Measurements from ENCODE around the gene TIMM13.

The TIMM13 gene

DNA sequence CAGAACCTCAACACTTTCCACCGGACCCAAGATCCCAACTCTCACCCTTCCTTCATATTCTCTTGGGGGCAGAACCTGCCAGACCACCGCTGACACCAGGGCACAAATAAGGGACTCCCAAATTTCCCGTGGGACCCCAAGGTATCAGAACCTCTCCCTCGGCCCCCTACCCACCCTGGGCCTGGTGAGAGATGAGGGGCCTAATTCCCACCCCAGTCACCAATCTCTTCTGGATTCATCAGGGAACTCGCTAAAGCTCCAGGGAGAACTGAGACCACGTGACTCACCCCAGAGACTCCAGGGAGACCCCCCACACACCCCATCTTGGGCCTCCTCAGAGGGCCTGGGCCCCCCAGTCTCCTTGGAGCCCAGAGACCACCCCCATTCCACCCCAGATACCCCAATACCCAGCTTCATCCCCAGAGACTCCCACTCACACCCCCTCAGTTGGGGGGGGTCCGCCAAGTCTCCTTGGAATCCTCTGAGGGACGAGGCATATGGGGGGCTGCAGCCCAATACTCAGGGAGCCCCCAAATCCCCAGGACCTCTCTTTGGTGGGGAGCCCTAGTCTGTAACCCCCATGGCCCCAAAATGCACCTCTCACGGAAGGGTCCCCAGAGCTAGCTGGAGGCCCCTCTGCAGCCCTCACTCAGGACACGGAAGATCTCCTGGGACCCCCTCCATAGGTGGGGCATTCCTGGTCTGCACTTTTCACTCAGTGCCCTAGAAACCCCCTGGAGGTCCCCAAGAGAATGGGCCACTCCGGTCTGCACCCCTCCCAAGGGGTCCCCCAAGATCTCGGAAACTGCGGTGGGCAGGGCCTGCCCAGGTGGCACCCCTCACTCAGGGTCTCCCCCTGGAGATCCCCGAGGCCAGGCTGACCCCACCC is 27.8 kb upstream of the TIMM13 start:
- DNase-seq (ENCODE audit: low spot score), result no peak

DNA sequence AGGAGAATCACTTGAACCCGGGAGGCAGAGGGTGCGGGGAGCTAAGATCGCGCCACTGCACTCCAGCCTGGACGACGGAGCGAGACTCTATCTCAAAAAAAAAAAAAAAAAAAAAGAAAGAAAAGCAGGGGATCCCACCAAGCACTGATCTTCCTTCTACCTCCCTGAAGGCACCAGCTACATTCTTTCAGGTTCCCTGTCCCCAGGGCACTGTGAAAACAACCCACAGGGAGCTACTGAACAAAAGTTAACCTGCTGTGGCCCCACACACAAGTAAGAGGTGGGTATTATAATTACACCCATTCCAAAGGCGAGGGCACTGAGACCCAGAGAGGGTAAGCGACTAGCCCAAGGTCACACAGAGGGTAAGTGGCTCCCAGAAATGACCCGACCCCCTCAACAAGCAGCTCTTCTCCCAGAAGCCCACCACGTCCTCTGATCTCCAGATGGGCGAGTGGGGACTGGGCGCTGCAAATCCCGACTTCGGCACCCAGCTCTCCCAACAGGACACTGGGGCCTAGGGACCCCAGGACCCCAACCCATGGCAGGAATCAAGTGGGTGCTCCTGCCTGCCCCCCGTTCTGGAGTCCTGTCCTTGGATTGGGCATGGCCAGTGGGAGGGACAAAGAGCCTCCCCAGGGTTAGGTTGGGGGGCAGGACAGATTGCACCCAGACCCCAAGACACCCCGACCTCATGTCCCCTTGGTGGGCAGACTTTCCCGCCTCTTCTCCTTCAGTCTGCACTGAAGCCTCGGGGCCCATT is 27.0 kb upstream of the TIMM13 start:
- no peak for DNase-seq (ENCODE audit: low spot score)

DNA sequence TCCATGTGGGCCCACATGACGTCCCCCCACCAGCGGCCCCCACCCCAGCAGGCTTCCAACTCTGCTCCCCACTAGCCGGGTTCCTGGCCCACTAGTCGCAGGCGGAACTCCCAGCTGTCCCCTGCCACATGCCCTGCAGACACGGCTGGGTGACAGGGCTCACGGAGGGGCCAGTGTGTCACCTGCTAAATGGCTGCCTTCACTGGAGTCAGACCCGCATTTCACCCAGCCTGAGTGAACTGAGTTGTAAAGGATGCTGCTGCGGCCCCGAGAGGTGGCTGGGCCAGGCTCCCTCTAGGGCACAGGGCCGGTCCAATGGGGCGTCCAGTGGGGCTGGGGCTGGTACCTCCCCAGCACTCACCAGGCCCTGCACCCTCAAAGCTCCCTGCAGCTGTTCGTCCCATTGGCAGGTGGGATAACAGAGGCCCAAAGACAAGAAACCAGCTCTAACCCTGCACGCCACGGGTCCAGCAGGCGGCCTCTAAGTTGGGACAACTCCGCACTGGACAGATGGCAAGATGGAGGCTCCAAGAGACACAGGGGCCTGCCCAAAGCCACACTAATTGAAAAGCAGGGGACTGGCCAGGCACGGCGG is 26.1 kb upstream of the TIMM13 start:
- DNase-seq (ENCODE audit: low spot score), result no peak

DNA sequence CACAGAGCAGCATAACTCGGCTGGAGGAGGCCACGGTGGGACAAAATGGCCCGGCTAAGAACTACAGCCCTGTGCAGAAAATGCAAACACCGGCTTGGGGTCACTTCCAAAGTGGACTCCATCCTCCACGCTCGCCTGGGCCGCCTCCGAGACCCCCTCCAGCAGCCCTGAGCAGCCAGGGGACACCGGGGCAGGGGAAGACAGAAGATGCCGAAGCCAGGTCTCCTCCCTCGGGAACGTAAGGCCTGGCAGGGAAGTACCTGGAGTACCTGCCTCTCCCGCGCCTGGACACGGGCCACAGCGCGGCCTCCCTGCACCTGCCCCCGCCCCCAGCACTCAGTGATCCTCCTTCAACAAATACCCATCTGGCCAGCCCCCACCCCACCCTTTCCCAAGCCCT is 24.4 kb upstream of the TIMM13 start:
- no peak for DNase-seq (ENCODE audit: low spot score)

DNA sequence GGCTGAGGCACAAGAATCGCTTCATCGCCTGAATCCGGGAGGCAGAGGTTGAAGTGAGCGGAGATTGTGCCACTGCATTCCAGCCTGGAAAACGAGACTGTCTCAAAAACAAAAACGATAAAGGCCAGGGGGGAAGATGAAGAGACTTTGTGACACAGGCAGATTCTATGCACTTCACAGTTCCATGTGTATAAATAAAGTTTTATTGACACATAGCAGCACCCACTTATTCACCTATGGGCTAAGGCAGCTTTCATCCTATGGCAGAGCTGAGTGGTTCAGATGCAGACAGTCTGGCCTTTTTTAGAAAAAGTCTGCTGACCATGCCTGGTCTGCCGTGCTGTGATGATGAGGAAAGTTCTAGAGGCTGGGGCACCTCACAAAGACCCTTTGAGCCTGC is 23.8 kb upstream of the TIMM13 start:
- no peak for DNase-seq (ENCODE audit: low spot score)

DNA sequence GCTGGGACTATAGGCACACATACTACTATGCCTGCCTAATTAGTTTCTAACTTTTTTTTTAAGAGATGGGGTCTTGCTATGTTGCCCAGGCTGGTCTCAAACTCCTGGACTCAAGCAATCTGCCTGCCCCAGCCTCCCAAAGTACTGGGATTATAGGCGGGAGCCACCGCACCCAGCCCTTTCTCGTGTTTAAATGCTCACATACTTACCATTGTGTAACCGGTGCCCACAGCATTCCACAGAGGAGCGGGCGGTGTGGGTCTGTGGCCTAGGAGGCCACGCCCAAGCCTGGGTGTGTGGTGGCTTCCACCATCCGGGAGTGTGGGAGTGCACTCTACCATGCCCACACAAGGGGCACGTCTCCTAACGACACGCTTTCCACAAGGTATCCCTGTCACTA is 21.6 kb upstream of the TIMM13 start:
- no peak for DNase-seq (ENCODE audit: low spot score)

DNA sequence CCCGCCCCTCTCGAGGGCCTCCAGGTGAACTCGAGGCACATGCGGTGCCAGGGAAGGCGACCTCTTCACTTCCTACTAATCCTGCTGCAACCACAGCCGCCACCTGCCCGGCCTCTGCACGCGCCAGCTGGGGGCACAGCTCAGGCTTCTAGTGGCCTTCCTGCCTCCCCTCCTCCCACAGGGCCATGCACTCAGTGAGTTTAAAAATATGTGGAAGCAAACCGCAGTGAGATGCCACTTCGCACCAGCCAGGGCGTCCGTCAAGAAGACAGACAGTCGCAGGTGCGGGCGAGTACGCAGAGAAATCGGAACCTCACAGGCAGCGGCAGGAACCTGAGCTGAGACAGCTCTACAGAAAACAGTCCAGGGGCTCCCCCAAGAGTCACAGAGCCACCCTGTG is 19.0 kb upstream of the TIMM13 start:
- DNase-seq (ENCODE audit: low spot score), result no peak

DNA sequence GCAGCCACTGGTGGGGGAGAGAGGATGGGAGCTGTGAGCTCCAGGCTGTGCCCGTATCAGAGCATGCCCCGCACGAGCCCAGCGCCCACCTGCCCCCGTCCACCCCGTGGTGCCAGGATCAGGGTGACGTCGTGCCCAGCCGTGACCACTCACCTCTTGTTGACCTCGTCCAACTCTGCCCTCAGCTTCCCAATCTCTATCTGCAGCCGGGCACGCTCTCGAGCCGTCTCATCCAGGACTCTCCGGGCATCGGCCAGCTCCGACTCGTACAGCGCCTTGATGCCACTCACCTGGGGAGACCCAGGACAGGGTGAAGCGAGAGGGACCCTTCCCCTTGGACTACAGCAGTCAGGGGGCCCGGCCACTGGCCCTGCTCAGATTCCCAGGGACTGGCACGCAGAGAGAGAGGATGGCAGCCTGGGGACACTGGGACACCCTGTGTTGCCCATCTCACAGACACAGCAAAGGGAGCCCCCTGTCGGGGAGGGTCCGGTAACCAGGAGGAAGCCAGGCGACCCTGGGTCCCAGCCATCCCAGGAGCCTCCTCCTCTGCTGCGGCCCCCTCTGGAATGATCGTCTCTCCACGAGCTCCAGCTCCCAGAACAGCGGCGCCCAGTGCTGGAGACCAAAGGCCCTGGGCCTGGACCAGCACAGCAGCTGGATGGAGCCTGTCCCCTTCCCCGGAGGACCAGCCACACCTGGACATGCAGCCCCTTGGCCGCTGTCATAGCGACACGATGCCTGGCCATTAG is 17.0 kb upstream of the TIMM13 start:
- no peak for DNase-seq (ENCODE audit: low spot score)

DNA sequence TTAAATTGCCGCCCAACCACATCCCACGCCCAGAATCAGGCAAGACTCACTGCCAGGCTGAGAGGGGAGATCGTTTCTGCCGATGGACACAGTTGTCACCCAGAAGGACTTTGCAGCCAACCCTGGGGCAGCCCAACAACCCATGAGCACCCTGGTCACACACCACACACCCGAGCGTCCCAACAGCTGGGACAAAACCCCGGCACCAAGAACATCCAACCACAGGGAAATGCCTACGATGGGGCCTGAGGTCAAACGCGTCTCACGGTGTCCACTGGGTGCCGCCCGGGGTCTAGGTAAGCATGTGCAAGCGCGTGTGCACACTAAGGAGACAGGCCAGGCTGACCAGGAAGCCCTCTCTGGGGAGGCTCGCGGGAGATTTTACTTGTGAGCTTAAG is 16.4 kb upstream of the TIMM13 start:
- DNase-seq (ENCODE audit: low spot score), result no peak

DNA sequence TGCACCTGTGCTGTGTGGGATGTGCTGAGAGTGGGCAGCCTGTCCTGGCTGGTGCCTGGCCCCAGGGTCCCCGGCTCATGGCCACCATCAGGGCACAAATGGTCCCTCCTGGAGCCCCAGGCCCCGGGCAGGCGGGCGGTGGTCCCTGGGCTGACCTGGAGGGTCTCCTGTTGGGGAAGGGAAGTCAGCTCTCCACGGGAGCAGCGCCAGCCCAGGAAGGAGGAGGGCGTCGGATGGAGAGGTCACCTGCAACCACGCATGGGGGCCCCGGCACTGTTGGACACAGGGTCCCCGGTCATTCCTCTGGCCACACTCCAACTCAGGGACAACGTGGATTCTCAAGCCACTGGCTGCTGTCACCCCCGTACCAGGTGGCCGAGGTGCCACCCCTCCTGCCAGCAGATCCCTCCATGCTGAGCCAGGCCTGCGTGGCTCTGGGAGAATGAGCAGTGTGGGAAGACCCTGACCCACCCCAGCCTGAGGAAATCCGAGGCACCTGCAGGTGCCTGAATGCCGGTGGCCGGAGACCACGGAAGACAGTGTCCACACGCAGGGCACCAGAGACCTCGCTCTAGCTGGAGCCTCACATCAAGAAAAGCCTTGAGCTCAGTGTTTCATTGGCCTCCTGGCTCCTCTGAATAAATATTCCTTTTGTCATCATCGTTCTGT is 15.9 kb upstream of the TIMM13 start:
- no peak for DNase-seq (ENCODE audit: low spot score)

DNA sequence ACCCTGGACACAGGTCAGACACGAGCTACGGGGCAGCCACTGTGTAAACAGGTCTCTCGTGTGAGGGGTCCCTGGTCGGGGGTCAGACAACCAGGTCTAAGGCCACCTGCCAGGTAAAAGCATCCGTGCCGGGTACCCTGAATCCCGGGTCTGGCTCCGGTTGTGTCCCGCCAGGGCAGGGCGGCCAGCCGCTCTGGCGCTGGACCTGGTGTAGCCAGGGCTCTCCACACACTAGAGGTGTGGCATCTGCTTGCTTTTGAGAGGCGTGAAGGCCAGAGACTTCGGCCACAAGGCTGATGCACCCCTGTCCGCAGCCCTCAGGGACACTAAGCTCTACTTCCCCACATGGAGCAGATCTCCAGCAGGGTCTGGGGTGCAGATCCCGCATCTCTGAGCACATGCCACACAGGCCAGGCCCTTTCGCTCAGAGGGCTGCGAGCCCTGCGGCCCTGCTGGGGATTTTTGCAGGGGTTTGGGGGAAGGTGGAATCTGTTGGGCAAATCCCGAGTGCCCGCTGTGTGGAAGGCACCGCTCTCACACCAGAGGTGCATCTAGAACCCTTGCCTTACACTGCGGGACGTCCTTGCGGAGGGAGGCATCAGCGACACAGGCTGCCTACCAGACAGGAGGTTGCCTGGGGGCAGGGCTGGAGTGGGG is 13.8 kb upstream of the TIMM13 start:
- DNase-seq (ENCODE audit: low spot score), result no peak

DNA sequence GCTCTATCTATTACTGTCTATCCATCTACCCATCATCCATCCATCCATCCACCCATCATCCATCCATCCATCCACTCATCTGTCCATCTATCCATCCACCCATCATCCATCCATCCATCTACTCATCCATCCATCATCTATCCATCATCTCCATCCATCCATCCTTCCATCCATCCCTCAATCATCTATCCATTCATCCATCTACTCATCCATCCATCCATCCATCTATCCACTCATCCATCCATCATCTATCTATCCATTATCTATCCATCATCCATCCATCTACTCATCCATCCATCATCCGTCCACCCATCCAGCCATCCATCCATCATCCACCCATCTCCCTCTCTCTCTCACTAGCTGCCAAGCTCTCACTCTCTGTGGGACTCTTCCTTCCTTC is 13.1 kb upstream of the TIMM13 start:
- no peak for DNase-seq (ENCODE audit: low spot score)

DNA sequence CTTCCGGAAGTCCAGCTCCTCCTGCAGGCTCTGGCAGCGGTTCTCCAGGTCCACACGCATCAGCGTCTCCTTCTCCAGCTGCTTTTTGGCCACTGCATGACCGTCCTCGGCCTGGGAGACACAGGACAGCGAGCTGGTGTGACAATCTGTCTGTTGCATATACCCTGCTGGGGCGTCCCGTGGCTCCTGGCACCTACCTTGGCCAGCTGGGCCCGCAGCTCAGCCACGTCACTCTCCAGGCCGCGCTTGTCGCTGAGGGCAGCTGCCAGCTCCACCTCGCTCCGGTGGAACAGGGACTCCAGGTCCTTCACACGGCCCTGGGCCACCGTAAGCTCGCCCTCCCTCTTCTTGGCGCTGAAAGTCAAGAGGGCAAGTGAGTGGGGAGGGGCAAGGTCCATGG is 10.8 kb upstream of the TIMM13 start:
- no peak for DNase-seq (ENCODE audit: low spot score)

DNA sequence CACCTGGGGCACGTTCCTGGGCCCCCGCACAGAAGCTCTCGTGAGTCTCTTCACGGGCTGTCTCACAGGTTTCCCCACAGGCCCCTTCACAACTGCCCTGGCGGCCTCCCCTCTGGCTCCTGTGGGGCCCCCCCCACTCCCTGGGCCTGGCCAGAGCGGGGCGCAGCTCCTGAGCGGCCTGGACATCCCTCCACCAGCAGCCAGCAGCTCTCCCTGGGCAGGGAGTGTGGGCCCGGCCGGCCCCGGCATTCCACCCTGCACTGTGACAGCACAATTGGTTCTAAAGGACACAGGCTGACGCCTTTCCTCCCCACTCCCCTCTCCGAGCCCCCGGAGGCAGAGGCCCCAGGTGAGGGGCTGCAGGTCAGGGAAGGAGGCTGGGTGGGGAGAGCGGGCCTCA is 9.5 kb upstream of the TIMM13 start:
- no peak for DNase-seq (ENCODE audit: low spot score)

DNA sequence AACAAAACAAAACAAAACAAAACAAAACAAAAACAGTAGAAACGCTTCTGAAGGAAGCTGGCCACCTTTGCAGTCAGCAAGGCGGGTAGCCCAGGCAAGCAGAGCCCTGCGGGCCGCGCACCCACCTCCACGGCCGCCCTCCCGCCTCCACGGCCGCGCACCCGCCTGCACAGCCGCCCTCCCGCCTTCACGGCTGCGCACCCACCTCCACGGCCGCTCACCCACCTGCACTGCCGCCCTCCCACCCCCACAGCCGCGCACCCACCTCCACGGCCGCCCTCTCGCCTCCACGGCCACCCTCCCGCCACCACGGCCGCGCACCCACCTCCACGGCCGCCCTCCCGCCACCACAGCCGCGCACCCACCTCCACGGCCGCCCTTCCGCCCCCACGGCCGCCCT is 9.0 kb upstream of the TIMM13 start:
- DNase-seq (ENCODE audit: low spot score), result no peak

DNA sequence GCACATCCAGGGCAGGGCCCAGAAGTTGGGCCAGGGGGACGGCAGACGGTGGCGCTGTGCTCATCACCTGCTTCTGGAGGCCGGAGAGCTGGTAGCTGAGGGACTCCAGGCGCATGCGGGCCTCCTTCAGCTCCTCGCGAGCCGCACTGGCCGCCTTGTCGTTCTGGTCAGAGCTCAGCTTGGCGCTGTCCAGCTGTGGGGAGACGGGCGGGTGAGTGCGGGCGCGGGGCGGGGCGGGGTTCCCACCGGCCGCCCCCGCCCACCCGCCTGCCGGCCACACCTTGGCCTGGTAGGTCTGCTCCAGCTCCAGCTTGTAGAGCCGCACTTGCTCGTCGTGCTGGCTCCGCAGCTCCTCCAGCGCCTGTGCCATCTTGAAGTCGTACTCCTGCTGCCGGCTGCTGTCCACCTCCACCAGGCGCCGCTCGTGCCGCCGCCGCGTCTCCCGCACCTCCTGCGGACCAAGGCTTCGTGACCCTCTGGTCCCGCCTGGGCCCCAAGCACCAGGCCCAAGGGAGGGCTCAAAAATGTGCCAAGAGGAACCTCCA is 7.4 kb upstream of the TIMM13 start:
- DNase-seq (ENCODE audit: low spot score), result no peak

DNA sequence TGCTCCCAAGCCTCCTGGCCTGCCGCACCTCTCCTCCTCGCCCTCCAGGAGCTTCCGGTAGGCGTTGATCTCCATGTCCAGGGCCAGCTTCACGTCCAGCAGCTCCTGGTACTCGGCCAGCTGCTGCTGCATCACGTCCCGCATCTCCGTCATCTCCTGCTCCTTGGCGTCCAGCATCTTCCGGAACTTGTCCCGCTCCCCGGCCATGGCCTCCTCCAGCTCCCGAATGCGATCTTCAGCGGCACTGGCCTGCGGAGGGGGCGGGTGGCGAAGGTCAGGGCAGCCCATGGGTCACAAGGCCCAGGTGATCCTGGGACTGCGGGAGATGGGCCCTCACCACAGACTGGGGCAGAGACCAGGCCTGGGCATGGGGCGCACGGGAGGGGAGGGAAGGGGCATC is 6.9 kb upstream of the TIMM13 start:
- DNase-seq (ENCODE audit: low spot score), result no peak

DNA sequence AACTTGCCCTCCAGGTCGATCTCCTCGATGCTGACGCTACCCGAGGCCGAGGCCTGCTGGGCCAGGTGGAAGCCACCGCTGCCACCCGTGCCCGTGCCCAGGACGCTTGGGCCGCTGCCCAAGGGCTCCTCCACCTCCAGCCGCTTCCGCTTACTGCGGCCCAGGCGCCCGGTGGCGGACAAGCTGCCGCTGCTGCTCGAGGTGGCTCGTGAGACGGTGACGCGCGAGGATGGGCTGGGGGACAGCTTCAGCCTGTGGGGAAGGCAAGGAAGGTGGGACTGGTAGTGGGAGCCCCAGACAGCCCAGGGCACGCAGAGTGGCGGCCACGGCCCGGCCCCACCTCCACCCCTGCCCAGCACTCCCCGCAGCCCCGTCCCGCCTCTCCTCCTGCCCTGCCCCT is 6.5 kb upstream of the TIMM13 start:
- DNase-seq (ENCODE audit: low spot score), result no peak

DNA sequence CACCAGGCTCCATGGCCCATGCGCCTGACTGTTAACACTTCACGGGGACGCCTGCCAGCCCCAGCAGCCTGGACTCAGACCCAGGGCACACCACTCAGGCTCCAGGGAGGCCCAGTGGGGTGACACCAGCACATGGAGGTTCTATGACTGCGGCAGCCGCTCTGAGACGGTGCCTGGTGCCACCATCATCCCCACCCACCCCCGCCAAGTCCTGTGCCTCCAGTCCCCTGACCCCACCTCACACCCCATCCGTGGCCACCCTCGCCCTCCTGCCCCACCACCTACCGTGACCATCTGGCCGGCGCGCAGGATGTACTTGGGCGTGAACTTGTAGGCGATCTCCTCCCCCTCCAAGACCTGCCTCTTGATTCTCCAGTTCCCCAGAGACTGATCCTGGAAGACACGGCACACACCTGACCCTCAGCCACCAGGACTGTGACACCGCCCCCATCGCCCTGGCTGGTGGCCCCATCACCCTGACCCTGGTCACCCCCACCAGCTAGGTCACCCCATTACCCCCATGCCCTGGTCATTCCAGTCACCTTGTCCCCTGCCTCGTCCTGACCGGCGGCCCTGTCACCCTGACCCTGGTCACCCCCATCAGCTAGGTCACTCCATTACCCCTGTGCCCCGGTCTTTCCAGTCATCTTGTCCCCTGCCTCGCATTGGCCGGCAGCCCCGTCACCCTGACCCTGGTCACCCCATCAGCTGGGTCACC is 4.9 kb upstream of the TIMM13 start:
- DNase-seq (ENCODE audit: low spot score), result no peak

DNA sequence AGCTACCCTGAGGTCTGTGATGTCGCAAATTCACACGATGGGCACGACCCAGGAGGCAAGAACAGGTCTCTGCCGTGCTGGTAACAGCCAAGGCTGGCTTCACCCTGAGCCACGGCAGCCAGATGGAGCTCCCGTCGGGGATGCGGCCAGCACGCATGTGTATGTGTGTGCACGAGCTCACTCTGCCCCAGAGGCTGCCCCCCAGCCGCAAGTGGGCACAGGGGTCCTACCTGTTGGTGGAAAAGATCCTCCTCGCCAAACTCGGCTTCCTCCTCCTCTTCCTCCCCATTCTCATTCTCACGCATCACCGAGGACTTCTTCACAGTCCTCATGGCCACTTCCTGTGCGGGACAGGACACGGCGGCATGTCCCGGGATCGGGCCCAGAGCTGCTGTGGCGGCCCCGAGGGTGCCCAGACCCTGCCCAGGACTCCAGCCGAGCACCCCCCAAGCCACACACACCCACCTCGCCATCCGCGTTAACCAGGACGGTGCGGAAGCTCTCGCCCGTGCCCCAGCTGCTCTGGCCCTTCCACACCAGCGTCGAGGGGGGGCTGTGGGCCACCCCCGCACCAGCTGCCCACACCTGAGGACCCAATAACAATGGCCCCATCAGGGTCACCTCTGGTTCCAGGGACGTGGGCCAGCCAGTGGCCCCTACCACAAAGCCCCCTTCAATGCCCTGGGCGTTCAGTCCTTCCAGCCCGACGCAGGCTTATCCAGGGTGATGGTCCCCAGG is 4.1 kb upstream of the TIMM13 start:
- DNase-seq (ENCODE audit: low spot score), result no peak
